HG02759 (cell line): ENCODE measurements around the gene VPS39.
"Not testable (repeated sequence)": the region's sequence is repeated elsewhere in the genome, so short reads cannot be mapped to it uniquely, and the experiment has no call there.

ENCODE experiments used
- ATAC-seq: cut with Tn5 transposase; IDR thresholded peaks from one replicate; pipeline ENCODE4 v1.9.1; 2021; ENCODE audit warnings: mild to moderate bottlenecking, moderate library complexity; ENCODE audit not compliant: unreplicated experiment

The VPS39 gene

DNA sequence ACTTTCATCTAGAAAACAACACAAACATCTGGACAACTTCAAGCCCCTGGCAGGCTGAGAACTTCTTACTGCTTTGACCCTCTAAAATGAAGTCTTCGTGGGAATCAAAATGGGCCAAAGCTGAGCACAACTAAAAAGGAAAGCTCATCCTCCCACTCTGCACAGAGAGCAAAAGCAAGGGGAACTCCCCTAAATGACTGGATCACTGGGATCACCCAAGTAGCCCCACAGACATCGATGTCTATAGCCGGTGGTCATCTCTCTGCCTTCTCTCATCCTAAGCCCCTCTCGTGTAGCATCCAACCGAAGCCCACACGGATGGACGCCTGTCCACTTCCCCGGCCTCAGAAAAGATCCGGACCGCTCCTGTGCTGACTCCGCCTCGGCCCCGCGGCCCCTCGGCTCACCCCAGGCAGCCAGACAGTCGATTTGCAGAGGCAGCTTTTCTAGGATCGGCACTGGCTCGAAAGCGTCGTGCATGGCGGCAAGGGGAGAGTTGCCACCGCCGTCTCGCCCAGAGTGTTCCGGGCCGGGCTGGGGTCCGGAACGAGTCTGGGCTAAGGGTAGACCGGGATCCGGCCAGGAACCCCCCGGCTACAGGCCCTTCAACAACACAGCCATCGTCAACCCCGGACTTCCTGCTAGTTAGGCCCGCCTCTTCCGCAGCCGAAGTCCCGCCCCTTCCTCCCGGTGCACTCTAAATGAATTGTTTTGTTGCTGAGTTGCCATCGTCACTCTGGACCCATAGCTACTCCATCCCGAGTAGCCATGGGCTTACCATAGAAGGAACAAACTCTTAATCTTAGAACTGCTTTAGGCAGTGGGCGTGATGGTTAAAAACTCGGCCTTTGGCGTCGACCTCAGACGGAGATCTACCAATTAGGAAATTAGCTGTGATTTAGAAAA, at the start of gene VPS39:
Gene VPS39 (minus strand): TSS at position 631 of the 906 bp plus-strand sequence. CDS start 151 bp downstream, at position 480.
- peak; percentile 98 for ATAC-seq

- ATAC-seq = no peak
These were observed 45.2 kb upstream of the VPS39 start for GRCh38 chr15:42253300-42253699.

DNA sequence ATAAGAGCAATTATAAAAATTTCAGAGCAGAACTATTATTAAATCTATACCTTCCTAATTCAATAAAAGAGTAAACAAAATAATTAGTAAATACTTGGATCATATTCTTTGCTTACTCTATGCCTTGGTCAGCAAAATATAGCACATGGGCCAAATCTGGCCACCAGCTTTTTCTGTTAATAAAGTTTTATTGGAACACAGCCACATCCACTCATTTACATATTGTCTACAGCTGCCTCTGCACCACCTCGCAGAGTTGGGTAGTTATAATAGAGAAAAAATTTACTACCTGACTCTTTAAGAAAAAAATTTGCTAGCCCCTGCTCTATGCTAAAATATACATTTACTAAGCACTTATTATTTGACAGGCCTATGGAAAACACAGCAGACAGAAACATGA, 32.7 kb upstream of the VPS39 start:
- no peak for ATAC-seq

DNA sequence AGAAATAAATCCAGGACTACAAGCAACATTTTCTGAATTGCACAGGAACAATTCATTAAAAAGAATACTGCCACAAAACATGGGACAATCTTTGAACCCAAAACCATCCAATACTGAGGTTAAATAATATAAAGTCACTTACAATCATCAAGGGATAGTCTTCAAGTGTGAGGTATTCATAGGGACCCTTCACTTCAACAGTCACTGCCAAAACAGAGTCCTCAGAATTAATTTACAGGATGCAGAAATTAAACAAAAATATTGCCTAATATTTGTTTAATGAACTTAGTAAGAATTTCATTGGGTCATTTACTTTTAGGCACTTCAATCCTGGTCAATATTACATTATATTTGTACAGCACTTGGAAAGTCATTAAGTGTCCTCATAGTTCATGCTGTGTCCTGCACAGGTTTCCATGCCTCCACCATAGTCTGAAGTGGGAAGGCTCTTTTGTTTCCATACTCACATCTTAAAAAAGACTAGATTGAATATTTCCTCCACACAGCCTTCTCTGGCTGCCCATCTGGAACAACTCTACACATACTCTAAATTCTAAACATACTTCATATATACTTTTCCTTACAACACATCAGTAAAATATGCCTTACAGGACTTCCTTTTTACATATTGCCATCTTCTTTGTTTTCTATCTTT, 31.6 kb upstream of the VPS39 start:
- no peak for ATAC-seq

DNA sequence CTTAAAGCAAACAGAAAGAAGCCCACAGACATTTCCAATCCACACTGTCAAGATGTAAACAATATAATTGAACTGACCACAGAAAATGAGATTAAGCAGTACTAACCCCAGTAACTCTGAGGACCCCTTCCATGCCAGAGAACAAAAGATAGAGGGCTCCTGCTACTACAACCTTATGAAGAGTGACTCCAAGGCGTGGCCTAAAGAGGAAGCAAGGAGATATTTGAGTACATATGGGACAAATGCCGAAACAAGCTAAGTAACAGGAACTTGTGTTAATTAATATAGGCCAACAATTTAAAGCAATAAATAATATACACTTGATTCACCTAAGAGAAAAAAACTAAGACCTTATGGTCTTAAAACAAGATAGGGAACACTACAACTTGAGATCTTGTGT, 25.0 kb upstream of the VPS39 start:
- no peak for ATAC-seq

- no peak for ATAC-seq
These were observed 24.5 kb upstream of the VPS39 start for GRCh38 chr15:42232606-42233005.

DNA sequence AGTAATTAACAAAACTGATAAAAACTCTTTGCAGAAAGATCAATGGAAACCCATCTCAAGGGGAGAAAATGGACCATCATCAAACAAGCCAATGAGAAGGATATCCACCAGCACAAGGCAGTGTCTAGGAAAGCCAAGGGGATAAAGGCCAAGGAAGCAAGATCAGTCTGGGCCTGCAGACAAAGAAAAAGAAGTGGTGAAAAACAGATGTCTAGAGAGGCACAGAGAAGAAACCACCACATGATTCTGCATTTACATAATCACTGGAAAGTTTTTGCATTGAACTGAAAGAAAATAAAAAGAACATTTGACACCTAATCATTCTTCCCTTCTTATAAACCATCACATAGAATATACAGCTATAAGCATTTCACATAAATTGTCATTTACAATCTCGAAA, 23.0 kb upstream of the VPS39 start:
- no peak for ATAC-seq

- not testable (repeated sequence) for ATAC-seq
These were observed 20.9 kb upstream of the VPS39 start for GRCh38 chr15:42228981-42229380.

- ATAC-seq = no peak
These were observed 19.9 kb upstream of the VPS39 start for GRCh38 chr15:42228036-42228435.

- ATAC-seq = no peak
These were observed 18.5 kb upstream of the VPS39 start for GRCh38 chr15:42226648-42227047.

GRCh38 chr15:42220216-42220615, 12.1 kb upstream of the VPS39 start:
- ATAC-seq = no peak

GRCh38 chr15:42218953-42219592, 11.0 kb upstream of the VPS39 start:
- no peak for ATAC-seq

GRCh38 chr15:42217568-42217967, 9.5 kb upstream of the VPS39 start:
- no peak for ATAC-seq

GRCh38 chr15:42215913-42216829, 8.1 kb upstream of the VPS39 start:
- no peak for ATAC-seq

GRCh38 chr15:42214600-42214999, 6.5 kb upstream of the VPS39 start:
- ATAC-seq = no peak

DNA sequence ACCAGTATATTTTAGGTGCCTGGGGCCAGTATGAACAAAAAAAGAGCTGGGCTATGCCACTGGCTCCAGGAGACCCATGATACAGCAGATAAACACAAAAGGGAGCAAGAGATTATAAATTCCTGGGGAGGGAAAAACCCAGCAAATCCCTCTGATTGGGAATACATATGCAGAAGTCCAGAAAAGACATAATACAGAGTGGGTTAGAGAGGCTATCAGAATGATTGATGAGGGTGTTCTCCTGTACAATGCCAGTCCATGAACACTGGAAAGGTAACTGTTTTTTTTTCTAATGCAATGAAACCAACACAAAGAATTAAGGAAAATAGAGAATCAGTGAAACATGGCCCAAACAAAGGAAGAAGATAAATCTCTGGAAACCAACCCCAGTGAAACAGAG, 5.4 kb upstream of the VPS39 start:
- no peak for ATAC-seq

DNA sequence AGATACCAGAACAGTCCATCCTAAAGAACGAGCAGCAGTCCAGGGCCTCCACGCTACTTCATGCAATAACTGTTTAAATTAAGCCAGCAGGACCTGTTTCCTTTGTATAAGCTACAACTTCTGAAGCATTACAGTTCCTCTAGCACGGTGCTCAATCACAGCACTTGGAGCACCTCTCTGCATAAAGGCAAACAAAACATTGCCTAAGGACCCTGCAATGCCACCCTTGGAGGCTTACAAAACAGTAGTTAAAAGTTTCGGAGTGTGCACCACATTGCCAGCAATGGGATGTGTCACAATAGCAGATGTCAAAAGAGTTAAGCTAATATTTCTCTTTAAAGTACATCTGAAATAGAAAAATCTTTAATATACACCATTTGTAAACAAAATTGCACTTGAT, 2.6 kb upstream of the VPS39 start:
- no peak for ATAC-seq

GRCh38 chr15:42206406-42206805, 1.7 kb downstream of the VPS39 start:
- no peak for ATAC-seq

- ATAC-seq = no peak
These were observed 4.2 kb downstream of the VPS39 start for GRCh38 chr15:42203891-42204290.

- no peak for ATAC-seq
These were observed 5.5 kb downstream of the VPS39 start for GRCh38 chr15:42202653-42203052.

DNA sequence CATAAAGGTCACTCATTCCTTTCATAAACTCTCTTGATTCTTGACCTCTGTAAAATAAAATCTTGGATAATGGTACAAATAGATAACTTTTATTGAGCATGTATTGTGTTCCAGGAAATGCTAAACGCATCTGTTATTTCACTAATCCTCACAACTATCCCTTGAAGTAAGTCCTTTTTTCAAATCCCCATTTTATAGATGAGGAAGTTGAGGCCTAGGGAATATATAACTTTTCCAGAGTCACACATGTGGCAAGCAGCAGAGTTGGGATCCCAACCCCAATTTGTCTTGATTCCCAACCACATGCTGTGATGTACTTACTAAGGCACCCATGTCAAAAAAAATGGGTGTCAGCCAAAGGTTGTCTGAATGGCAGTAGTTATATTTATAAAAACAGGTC, 6.3 kb downstream of the VPS39 start:
- no peak for ATAC-seq
